ENCODE data around the gene TBCK.
"Not testable (repeated sequence)": the region's sequence is repeated elsewhere in the genome, so short reads cannot be mapped to it uniquely, and the experiment has no call there.

TBCK gene

GRCh38 chr4:106208481-106209460 is 107.2 kb downstream of the TBCK start:
- DNase-seq: no peak

GRCh38 chr4:106201373-106201772 is 114.6 kb downstream of the TBCK start:
- DNase-seq: peak in 2 of 4 experiments; percentile 5 to 41

- no peak for DNase-seq
These were observed 120.5 kb downstream of the TBCK start for GRCh38 chr4:106195435-106195950.

GRCh38 chr4:106194801-106195200 is 121.2 kb downstream of the TBCK start:
- DNase-seq: no peak

- DNase-seq: no peak
These were observed 123.9 kb downstream of the TBCK start for GRCh38 chr4:106192131-106192530.

GRCh38 chr4:106186201-106186600 is 129.8 kb downstream of the TBCK start:
- no peak for DNase-seq

GRCh38 chr4:106183551-106183950 is 132.5 kb downstream of the TBCK start:
- no peak for DNase-seq

GRCh38 chr4:106172861-106173260 is 143.1 kb downstream of the TBCK start:
- DNase-seq: no peak

- DNase-seq: no peak
These were observed 150.5 kb downstream of the TBCK start for GRCh38 chr4:106165351-106166010.

GRCh38 chr4:106162278-106162677 is 153.7 kb downstream of the TBCK start:
- DNase-seq: no peak

- DNase-seq: peak; percentile 5 to 91 (median 62)
These were observed 155.4 kb downstream of the TBCK start for GRCh38 chr4:106160560-106160959.

GRCh38 chr4:106149911-106150310 is 166.1 kb downstream of the TBCK start:
- peak in 2 of 4 experiments; percentile 2 to 6 for DNase-seq

- DNase-seq: no peak
These were observed 167.0 kb downstream of the TBCK start for GRCh38 chr4:106149026-106149425.

- DNase-seq: no peak
These were observed 173.3 kb downstream of the TBCK start for GRCh38 chr4:106142616-106143127.

GRCh38 chr4:106140601-106141000 is 175.4 kb downstream of the TBCK start:
- DNase-seq: no peak

GRCh38 chr4:106136777-106137331 is 179.2 kb downstream of the TBCK start:
- no peak for DNase-seq

- DNase-seq: no peak
These were observed 184.0 kb downstream of the TBCK start for GRCh38 chr4:106132045-106132444.

- no peak for DNase-seq
These were observed 189.9 kb downstream of the TBCK start for GRCh38 chr4:106126062-106126461.

- not testable (repeated sequence) for DNase-seq
These were observed 196.0 kb downstream of the TBCK start for GRCh38 chr4:106119949-106120555.

GRCh38 chr4:106116025-106116424 is 200.0 kb downstream of the TBCK start:
- DNase-seq: no peak

- no peak for DNase-seq
These were observed 201.7 kb downstream of the TBCK start for GRCh38 chr4:106114270-106114669.

GRCh38 chr4:106111778-106112469 is 204.1 kb downstream of the TBCK start:
- not testable (repeated sequence) for DNase-seq
